MM.1S (cell line): ENCODE results near the gene RIPOR3.

Experiments
- DNase-seq: peaks from one replicate; pipeline ENCODE4 v3.0.0-alpha.2; 2015
- H2AFZ ChIP-seq: fragments of 300-600 bp; sonication (generic); 2 replicates; pipeline ENCODE4 v1.6.0; 2016; ENCODE audit warnings: antibody characterized with exemption, low read length
- H3F3A ChIP-seq: fragments of 300-600 bp; sonication (generic); 2 replicates; pipeline ENCODE4 v1.6.1; 2016; ENCODE audit warnings: mild to moderate bottlenecking, antibody characterized with exemption, low read length, moderate library complexity, mixed read lengths; ENCODE audit not compliant: insufficient read depth
- H3K27ac ChIP-seq: fragments of 300-600 bp; sonication (generic); 2 replicates; pipeline ENCODE4 v1.5.1; 2016; ENCODE audit warnings: mild to moderate bottlenecking, low read length
- H3K27me3 ChIP-seq: fragments of 300-600 bp; sonication (generic); replicated peaks from 2 replicates; pipeline ENCODE4 v1.6.0; 2016; ENCODE audit warnings: low read length; ENCODE audit not compliant: insufficient read depth
- H3K36me3 ChIP-seq: fragments of 300-600 bp; sonication (generic); replicated peaks from 2 replicates; pipeline ENCODE4 v1.6.1; 2016; ENCODE audit warnings: mild to moderate bottlenecking, low read length, mixed read lengths; ENCODE audit not compliant: insufficient read depth
- H3K4me1 ChIP-seq: fragments of 300-600 bp; sonication (generic); 2 replicates; pipeline ENCODE4 v1.6.1; 2016; ENCODE audit warnings: low read length, mixed read lengths
- H3K4me2 ChIP-seq: fragments of 300-600 bp; sonication (generic); 2 replicates; pipeline ENCODE4 v1.6.0; 2016; ENCODE audit warnings: low read depth, low read length
- H3K4me3 ChIP-seq: fragments of 300-600 bp; sonication (generic); 2 replicates; pipeline ENCODE4 v1.5.1; 2016; ENCODE audit warnings: low read length, mixed read lengths
- H3K79me2 ChIP-seq: fragments of 300-600 bp; sonication (generic); 2 replicates; pipeline ENCODE4 v1.6.1; 2016; ENCODE audit warnings: mixed run types, low read length, mixed read lengths
- H3K9ac ChIP-seq: fragments of 300-600 bp; sonication (generic); 2 replicates; pipeline ENCODE4 v1.6.1; 2016; ENCODE audit warnings: low read length, mixed read lengths
- H3K9me2 ChIP-seq: fragments of 300-600 bp; sonication (generic); replicated peaks from 2 replicates; pipeline ENCODE4 v1.6.1; 2016; ENCODE audit warnings: mild to moderate bottlenecking, low read length, mixed read lengths; ENCODE audit not compliant: insufficient read depth
- H3K9me3 ChIP-seq: fragments of 300-600 bp; sonication (generic); replicated peaks from 2 replicates; pipeline ENCODE4 v1.6.1; 2016; ENCODE audit warnings: mild to moderate bottlenecking, low read length, mixed read lengths; ENCODE audit not compliant: insufficient read depth
- H4K20me1 ChIP-seq: fragments of 300-600 bp; sonication (generic); 2 replicates; pipeline ENCODE4 v1.6.1; 2016; ENCODE audit warnings: mild to moderate bottlenecking, low read length, moderate library complexity, mixed read lengths; ENCODE audit not compliant: insufficient read depth
- CTCF ChIP-seq: fragments of 300-600 bp; sonication (generic); IDR thresholded peaks from 2 replicates; pipeline ENCODE4 v1.5.1; 2016; ENCODE audit warnings: antibody characterized with exemption, low read length, mixed read lengths
- EZH2 ChIP-seq: fragments of 300-600 bp; sonication (generic); optimal IDR thresholded peaks from 2 replicates; pipeline ENCODE3; 2017; ENCODE audit warnings: low read depth, mild to moderate bottlenecking, antibody characterized with exemption, low read length, mixed read lengths
- EZH2phosphoT487 ChIP-seq: fragments of 300-600 bp; sonication (generic); IDR thresholded peaks from 2 replicates; pipeline ENCODE4 v1.6.1; 2018; ENCODE audit warnings: antibody characterized with exemption, low read length

The RIPOR3 gene

DNA sequence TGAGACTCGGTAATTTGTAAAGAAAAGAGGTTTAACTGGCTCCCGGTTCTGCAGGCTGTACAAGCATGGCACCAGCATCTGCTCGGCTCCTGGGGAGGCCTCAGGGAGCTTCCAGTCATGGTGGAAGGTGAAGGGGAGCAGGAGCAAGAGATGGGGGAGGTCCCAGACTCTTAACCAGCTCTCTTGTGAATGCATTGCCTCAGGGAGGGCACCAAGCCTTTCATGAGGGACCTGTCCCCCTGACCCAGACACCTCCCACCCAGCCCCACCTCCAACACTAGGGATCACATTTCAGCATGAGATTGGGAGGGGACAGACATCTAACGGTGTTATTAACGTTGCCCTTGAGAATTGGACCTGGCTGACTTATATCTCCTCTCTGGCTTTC lies 112.6 kb downstream of the RIPOR3 start:
- H3K4me3 ChIP-seq = no peak overlapping the region
- no peaks in the 10 kb centered on the region for H3K9me2 ChIP-seq
- TF ChIP-seq CTCF (no peak), EZH2 (no peak), EZH2phosphoT487 (no peak)
- H3K9me3 ChIP-seq = no peaks in the 10 kb centered on the region
- H3K27me3 ChIP-seq = no peaks in the 10 kb centered on the region
- H3K36me3 ChIP-seq = peaks cover 7% of the 10 kb centered on the region; the same call in 1 of the 2 replicates
- H3K4me1 ChIP-seq = no peaks in the 10 kb centered on the region
- H3K4me2 ChIP-seq = no peak overlapping the region
- H3F3A ChIP-seq = no peaks in the 10 kb centered on the region
- H3K27ac ChIP-seq = no peak overlapping the region
- no peaks in the 10 kb centered on the region for H4K20me1 ChIP-seq
- no peaks in the 10 kb centered on the region for H3K79me2 ChIP-seq
- no peak overlapping the region for H3K9ac ChIP-seq
- H2AFZ ChIP-seq = no peak overlapping the region
- DNase-seq = no peak

GRCh38 chr20:50578061-50578777 lies 113.1 kb downstream of the RIPOR3 start:
- H2AFZ ChIP-seq = no peak overlapping the region
- peaks cover 7% of the 10 kb centered on the region; the same call in 1 of the 2 replicates for H3K36me3 ChIP-seq
- no peak overlapping the region for H3K4me2 ChIP-seq
- no peak overlapping the region for H3K4me3 ChIP-seq
- H3K9me2 ChIP-seq = no peaks in the 10 kb centered on the region
- no peak overlapping the region for H3K9ac ChIP-seq
- TF ChIP-seq EZH2 (no peak), CTCF (no peak), EZH2phosphoT487 (no peak)
- H3K4me1 ChIP-seq = no peaks in the 10 kb centered on the region
- no peaks in the 10 kb centered on the region for H3K79me2 ChIP-seq
- H3F3A ChIP-seq = no peaks in the 10 kb centered on the region
- no peaks in the 10 kb centered on the region for H3K9me3 ChIP-seq
- no peaks in the 10 kb centered on the region for H3K27me3 ChIP-seq
- DNase-seq = no peak
- H3K27ac ChIP-seq = no peak overlapping the region
- no peaks in the 10 kb centered on the region for H4K20me1 ChIP-seq

- Histone ChIP-seq H3K4me3 (no peak overlapping the region), H3K36me3 (peaks cover 4% of the 10 kb centered on the region; the same call in 1 of the 2 replicates), H3K4me1 (no peaks in the 10 kb centered on the region), H3K9ac (no peak overlapping the region), H3F3A (no peaks in the 10 kb centered on the region), H3K9me3 (no peaks in the 10 kb centered on the region), H3K79me2 (no peaks in the 10 kb centered on the region), H4K20me1 (no peaks in the 10 kb centered on the region), H3K9me2 (no peaks in the 10 kb centered on the region), H2AFZ (no peak overlapping the region), H3K27me3 (no peaks in the 10 kb centered on the region), H3K27ac (no peak overlapping the region), H3K4me2 (no peak overlapping the region)
- DNase-seq = no peak
- TF ChIP-seq EZH2 (no peak), CTCF (no peak), EZH2phosphoT487 (no peak)
Observed at GRCh38 chr20:50577175-50578018, 113.9 kb downstream of the RIPOR3 start.
